Smooth muscle cell of trachea (primary cell): ENCODE measurements around the gene CCDC63. TPM values are rescaled to one million over a fixed set of nuclear protein-coding genes. Genes with fewer than 3 reads are reported as not detected.

Experiments used
- total RNA-seq: library from RNA; depleted of rRNA; stranded (reverse); fragments of >200 nt; gene quantifications from 2 replicates; pipeline ENCODE4 v1.2.1, GENCODE V29; 2014

The CCDC63 gene
- not detected in 2 replicates for total RNA-seq

DNA sequence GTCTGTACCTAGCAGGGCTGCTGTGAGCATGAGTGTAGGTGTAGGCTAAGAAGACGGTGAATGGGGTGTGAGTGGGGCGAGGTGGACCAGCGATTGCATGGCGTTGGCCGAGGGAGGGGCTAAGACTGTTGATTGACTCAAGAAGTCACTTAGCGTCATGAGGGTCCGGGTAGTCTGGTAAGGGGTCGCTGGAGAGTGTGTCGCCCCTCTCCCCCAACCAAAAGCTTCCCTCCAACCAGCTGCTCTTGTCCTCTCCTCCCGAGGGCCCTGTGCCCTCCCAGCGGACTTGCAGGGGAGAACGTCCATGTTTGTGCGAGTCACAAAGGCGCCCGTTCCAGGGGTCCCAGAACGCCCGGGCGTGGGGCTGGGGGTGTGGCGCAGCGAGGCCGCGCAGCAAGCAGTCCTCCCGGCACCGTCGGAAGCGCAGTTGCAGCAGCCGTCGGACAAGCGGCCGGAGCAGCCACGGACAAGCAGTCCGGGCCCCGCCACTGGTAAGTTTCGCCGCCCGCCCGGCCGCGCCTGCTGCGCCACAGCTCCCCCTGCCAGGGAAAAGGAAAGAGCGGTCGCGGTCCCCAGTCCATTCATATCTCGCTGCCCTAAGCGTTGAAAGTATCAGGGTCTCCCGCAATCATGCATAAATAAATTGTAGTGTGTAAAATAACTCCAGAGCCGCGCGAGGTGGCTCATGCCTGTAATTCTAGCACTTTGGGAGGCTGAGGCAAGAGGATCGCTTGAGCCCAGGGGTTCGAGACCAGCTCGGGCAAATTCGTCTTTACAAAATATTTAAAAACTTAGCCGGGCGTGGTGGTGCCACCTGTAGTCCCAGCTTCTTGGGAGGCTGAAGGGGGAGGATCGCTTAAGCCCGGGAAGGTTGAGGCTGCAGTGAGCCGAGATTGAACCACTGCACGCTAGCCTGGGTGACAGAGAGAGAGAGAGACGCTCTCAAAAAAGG, at the start of gene CCDC63:
TSS of gene CCDC63 (plus strand) at position 373 of the 952 bp plus-strand sequence. CDS start 5,968 bp downstream, outside the sequence.

DNA sequence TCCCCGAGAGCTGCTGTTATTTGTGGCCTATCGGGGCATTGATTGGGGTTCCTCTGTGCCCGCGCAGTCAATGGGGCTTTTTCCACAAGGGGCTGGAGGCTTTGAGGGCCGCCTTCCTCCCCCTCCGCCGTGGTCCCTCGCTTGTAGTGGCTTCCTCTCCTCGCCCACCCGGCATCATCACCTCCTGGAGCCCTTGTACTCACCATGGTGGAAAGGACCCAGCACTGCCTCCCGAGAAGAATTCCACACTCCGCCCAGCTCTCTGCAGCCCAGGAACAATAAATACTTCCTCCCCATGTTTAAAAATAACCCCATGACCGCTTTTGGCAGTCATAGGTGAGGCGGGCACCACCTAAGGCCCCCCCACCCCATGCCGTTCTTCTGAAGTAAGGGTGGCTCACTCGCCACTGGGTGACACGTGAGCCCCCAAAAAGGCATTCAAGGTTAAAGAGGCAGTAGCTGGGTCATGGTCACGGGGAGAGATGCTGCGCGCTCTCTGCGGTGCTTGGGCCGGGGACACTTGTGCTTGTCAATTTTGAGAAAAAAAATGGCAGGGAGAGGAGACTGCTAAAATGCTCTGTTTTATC, 73.6 kb downstream of the CCDC63 start, which contains the start of gene MYL2:
TSS of gene MYL2 (minus strand) at position 256 of the 587 bp plus-strand sequence. CDS start at position 206, 50 bp downstream.

Other genes starting within 250 kb of the CCDC63 start
- gene TCTN1, start 232.9 kb upstream of the CCDC63 start, total RNA-seq = 29.1 and 37.7 TPM in 2 replicates
- 4.1 and 10.1 TPM in 2 replicates for gene HVCN1, start 157.9 kb upstream of the CCDC63 start, total RNA-seq
- 91.5 and 166 TPM in 2 replicates for gene PPP1CC, start 104.1 kb upstream of the CCDC63 start, total RNA-seq
- gene MYL2, start 73.6 kb downstream of the CCDC63 start, total RNA-seq = not detected in 2 replicates
- gene CUX2, start 187.2 kb downstream of the CCDC63 start, total RNA-seq = not detected in 2 replicates